Measurements from ENCODE around the gene SEPTIN6. TPM values are rescaled to one million over a fixed set of nuclear protein-coding genes. Genes with fewer than 3 reads are reported as not detected.

Gene SEPTIN6
- total and polyA plus RNA-seq, 2 donors (not counting 1 experiment from before 2014, with no cell fraction given): 227 to 310 TPM

DNA sequence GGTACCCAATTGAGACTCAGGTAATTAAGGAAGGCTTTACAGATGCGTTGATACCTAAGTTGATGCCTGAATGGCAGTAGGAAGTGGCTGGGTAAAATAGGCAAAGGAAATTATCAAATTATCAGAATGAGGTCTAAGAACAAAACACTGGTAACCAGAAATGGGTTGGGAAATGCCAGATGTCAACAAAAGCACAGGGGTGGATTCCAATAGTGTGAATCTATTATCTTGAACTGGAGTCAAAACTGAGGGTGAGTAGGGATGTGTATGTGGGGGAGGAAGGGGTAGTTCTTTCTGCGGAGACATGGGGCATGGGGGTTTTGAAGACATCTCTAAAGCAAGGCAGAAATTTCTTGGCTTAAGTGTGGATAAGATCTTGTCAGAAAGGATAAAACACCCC, 16.0 kb upstream of the SEPTIN6 start:
- H3K27ac Mint-ChIP-seq: no peak overlapping the region
- Histone ChIP-seq H3K9me3 (ENCODE audit: control extremely low read depth in 1 of 3, control insufficient read depth in 2 of 3, insufficient read depth in 1 of 3, low read length in 2 of 3) (no peaks in the 10 kb centered on the region), H3K79me2 (ENCODE audit: control insufficient read depth, insufficient read depth, low read length) (no peaks in the 10 kb centered on the region), H3K9ac (ENCODE audit: low read length) (no peak overlapping the region), H3K27ac (ENCODE audit: low read length in 2 of 2) (no peak overlapping the region), H3K4me2 (replicated peaks; ENCODE audit: low read depth, low read length, poor library complexity, severe bottlenecking) (no peak overlapping the region), H3K36me3 (replicated peaks in 1 of 2; ENCODE audit: control extremely low read depth in 1 of 2, control insufficient read depth in 1 of 2, extremely low read depth in 1 of 2, insufficient read depth in 2 of 2, low read length in 1 of 2) (no peaks in the 10 kb centered on the region), H3K4me3 (ENCODE audit: control extremely low read depth in 1 of 5, extremely low read depth in 1 of 5, insufficient read depth in 1 of 5, low read depth in 2 of 5, low read length in 4 of 5) (no peak overlapping the region), H2AFZ (ENCODE audit: insufficient read depth, low read depth, low read length, poor library complexity, severe bottlenecking) (no peak overlapping the region), H3K27me3 (replicated peaks in 1 of 4; ENCODE audit: control extremely low read depth in 1 of 4, control insufficient read depth in 3 of 4, insufficient read depth in 4 of 4, low read length in 3 of 4) (no peaks in the 10 kb centered on the region), H4K20me1 (ENCODE audit: control insufficient read depth, insufficient read depth, low read length, poor library complexity, severe bottlenecking) (no peaks in the 10 kb centered on the region), H3K4me1 (ENCODE audit: control insufficient read depth in 2 of 2, insufficient read depth in 2 of 2, low read length in 2 of 2) (no peaks in the 10 kb centered on the region)
- ChIA-PET CTCF (interaction anchor here (0.6 kb wide), 1 partner anchor 126 kb away, joined by 3 read pairs; no protein-coding TSS in a partner anchor), POLR2A (no interaction called here)
- no peak for ATAC-seq (ENCODE audit: low read depth)
- WGBS (ENCODE audit: insufficient coverage): 75% methylated on average over 1 of the region's 2 CpGs
- no peak for TF ChIP-seq EZH2 (IDR thresholded peaks at IDR 0.05; ENCODE audit: borderline replicate concordance, insufficient read depth, low read depth, low read length, poor library complexity, severe bottlenecking)
- TF ChIP-seq, protein P1, sequence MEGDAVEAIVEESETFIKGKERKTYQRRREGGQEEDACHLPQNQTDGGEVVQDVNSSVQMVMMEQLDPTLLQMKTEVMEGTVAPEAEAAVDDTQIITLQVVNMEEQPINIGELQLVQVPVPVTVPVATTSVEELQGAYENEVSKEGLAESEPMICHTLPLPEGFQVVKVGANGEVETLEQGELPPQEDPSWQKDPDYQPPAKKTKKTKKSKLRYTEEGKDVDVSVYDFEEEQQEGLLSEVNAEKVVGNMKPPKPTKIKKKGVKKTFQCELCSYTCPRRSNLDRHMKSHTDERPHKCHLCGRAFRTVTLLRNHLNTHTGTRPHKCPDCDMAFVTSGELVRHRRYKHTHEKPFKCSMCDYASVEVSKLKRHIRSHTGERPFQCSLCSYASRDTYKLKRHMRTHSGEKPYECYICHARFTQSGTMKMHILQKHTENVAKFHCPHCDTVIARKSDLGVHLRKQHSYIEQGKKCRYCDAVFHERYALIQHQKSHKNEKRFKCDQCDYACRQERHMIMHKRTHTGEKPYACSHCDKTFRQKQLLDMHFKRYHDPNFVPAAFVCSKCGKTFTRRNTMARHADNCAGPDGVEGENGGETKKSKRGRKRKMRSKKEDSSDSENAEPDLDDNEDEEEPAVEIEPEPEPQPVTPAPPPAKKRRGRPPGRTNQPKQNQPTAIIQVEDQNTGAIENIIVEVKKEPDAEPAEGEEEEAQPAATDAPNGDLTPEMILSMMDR (IDR thresholded peaks at IDR 0.05): no peak
- DNase-seq: no peak
- H3K9me3 Mint-ChIP-seq (ENCODE audit: insufficient read depth): no peaks in the 10 kb centered on the region
- intact Hi-C loops (cut with micrococcal nuclease): no loop called here
- H3K27me3 Mint-ChIP-seq: no peaks in the 10 kb centered on the region
- H3K4me3 Mint-ChIP-seq: no peak overlapping the region
- H3K4me1 Mint-ChIP-seq: peaks cover 4% of the 10 kb centered on the region

DNA sequence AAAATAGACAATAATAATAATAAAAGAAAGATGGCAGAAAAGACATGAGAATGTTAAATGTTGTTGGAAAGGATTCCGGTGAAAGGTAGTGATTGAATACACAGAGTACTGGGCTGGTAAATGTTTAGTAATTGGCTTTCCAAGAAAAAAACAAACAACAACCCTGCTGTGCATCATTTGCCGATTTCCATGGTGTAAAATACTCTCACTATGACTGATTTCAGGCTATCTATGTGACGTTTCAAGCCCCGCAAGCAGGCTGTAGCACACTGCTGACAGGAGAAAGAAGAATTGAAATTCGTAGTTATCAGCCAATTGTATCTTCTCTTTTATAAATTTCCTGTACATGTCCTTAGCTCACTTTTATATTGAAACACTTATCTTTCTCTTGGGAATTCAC, 13.6 kb upstream of the SEPTIN6 start:
- Histone ChIP-seq H3K79me2 (ENCODE audit: control insufficient read depth, insufficient read depth, low read length) (no peaks in the 10 kb centered on the region), H4K20me1 (ENCODE audit: control insufficient read depth, insufficient read depth, low read length, poor library complexity, severe bottlenecking) (no peaks in the 10 kb centered on the region), H3K36me3 (replicated peaks in 1 of 2; ENCODE audit: control extremely low read depth in 1 of 2, control insufficient read depth in 1 of 2, extremely low read depth in 1 of 2, insufficient read depth in 2 of 2, low read length in 1 of 2) (no peaks in the 10 kb centered on the region), H3K27me3 (replicated peaks in 1 of 4; ENCODE audit: control extremely low read depth in 1 of 4, control insufficient read depth in 3 of 4, insufficient read depth in 4 of 4, low read length in 3 of 4) (no peaks in the 10 kb centered on the region), H2AFZ (ENCODE audit: insufficient read depth, low read depth, low read length, poor library complexity, severe bottlenecking) (no peak overlapping the region), H3K9ac (ENCODE audit: low read length) (no peak overlapping the region), H3K4me3 (ENCODE audit: control extremely low read depth in 1 of 5, extremely low read depth in 1 of 5, insufficient read depth in 1 of 5, low read depth in 2 of 5, low read length in 4 of 5) (no peak overlapping the region), H3K4me2 (replicated peaks; ENCODE audit: low read depth, low read length, poor library complexity, severe bottlenecking) (no peak overlapping the region), H3K9me3 (ENCODE audit: control extremely low read depth in 1 of 3, control insufficient read depth in 2 of 3, insufficient read depth in 1 of 3, low read length in 2 of 3) (no peaks in the 10 kb centered on the region), H3K4me1 (ENCODE audit: control insufficient read depth in 2 of 2, insufficient read depth in 2 of 2, low read length in 2 of 2) (no peaks in the 10 kb centered on the region), H3K27ac (ENCODE audit: low read length in 2 of 2) (no peak overlapping the region)
- intact Hi-C loops (cut with micrococcal nuclease): no loop called here
- WGBS (ENCODE audit: insufficient coverage): no CpG with 5 or more reads among the region's 5 CpGs
- H3K9me3 Mint-ChIP-seq (ENCODE audit: insufficient read depth): no peaks in the 10 kb centered on the region
- ATAC-seq (ENCODE audit: low read depth) (no peak), DNase-seq (no peak)
- no peaks in the 10 kb centered on the region for H3K27me3 Mint-ChIP-seq
- H3K27ac Mint-ChIP-seq: no peak overlapping the region
- POLR2A ChIA-PET: no interaction called here
- CTCF ChIA-PET: no interaction called here
- TF ChIP-seq EZH2 (IDR thresholded peaks at IDR 0.05; ENCODE audit: borderline replicate concordance, insufficient read depth, low read depth, low read length, poor library complexity, severe bottlenecking): no peak
- TF ChIP-seq, protein P1 (IDR thresholded peaks at IDR 0.05): no peak
- H3K4me3 Mint-ChIP-seq: no peak overlapping the region
- no peaks in the 10 kb centered on the region for H3K4me1 Mint-ChIP-seq
